Renal pelvis (tissue), 4 donors: ENCODE measurements around the gene ADAM15. TPM values are rescaled to one million over a fixed set of nuclear protein-coding genes. Genes with fewer than 3 reads are reported as not detected.

Experiments
- DNase-seq: peaks from one replicate; pipeline ENCODE4 v3.0.0-alpha.2; 2013
- polyA plus RNA-seq, 3 donors: library from polyadenylated mRNA; unstranded; fragments of 120-200 nt; gene quantifications; one replicate each; pipeline ENCODE4 v1.2.1, GENCODE V29; 2013; ENCODE audit not compliant: insufficient read length in 3 of 3

Gene ADAM15
- polyA plus RNA-seq, 3 donors: 57.5 to 62.8 (median 58.0) TPM

- DNase-seq: no peak
Measured at GRCh38 chr1:155107309-155108264, 56.5 kb downstream of the ADAM15 start.

GRCh38 chr1:155108296-155108695, 57.2 kb downstream of the ADAM15 start:
- DNase-seq: no peak

GRCh38 chr1:155110381-155110780, 59.3 kb downstream of the ADAM15 start:
- no peak for DNase-seq

- no peak for DNase-seq
Measured at GRCh38 chr1:155110826-155111225, 59.7 kb downstream of the ADAM15 start.

Other genes with a start within 250 kb of the ADAM15 start
- gene KCNN3, start 181.0 kb upstream of the ADAM15 start, polyA plus RNA-seq: 1 to 10 TPM; 2.2 to 2.6 (median 2.3) TPM
- 10 to 100 TPM; 44.1 to 47.2 (median 44.2) TPM for gene PMVK, start 114.6 kb upstream of the ADAM15 start, polyA plus RNA-seq
- gene PBXIP1, start 95.2 kb upstream of the ADAM15 start, polyA plus RNA-seq: 10 to 100 TPM; 76.2 to 80.3 (median 76.6) TPM
- gene PYGO2, start 89.5 kb upstream of the ADAM15 start, polyA plus RNA-seq: 10 to 100 TPM; 47.4 to 52.1 (median 51.6) TPM
- 10 to 100 TPM; 74.6 to 91.3 (median 81.7) TPM for gene SHC1, start 80.6 kb upstream of the ADAM15 start, polyA plus RNA-seq
- gene CKS1B, start 76.6 kb upstream of the ADAM15 start, polyA plus RNA-seq: 100 to 1,000 TPM in 1 of 3 donors, 10 to 100 TPM in 2; 88.0 to 105 (median 96.5) TPM
- gene FLAD1, start 68.0 kb upstream of the ADAM15 start, polyA plus RNA-seq: 10 to 100 TPM; 34.1 to 39.0 (median 38.4) TPM
- 1 to 10 TPM in 1 of 3 donors, under 1 TPM in 2; 0.36 to 1.5 (median 0.87) TPM for gene LENEP, start 57.7 kb upstream of the ADAM15 start, polyA plus RNA-seq
- gene ZBTB7B, start 48.5 kb upstream of the ADAM15 start, polyA plus RNA-seq: 10 to 100 TPM; 15.9 to 18.0 (median 16.3) TPM
- 1 to 10 TPM; 1.9 to 2.8 (median 2.2) TPM for gene DCST2, start 17.5 kb upstream of the ADAM15 start, polyA plus RNA-seq
- gene DCST1, start 17.5 kb upstream of the ADAM15 start, polyA plus RNA-seq: under 1 TPM; 0.38 to 0.61 (median 0.41) TPM
- 10 to 100 TPM; 22.1 to 23.7 (median 23.0) TPM for gene EFNA4, start 12.4 kb downstream of the ADAM15 start, polyA plus RNA-seq
- 1 to 10 TPM; 6.3 to 8.8 (median 8.4) TPM for gene EFNA3, start 27.5 kb downstream of the ADAM15 start, polyA plus RNA-seq
- gene EFNA1, start 76.6 kb downstream of the ADAM15 start, polyA plus RNA-seq: 10 to 100 TPM; 66.7 to 79.3 (median 73.3) TPM
- gene SLC50A1, start 84.5 kb downstream of the ADAM15 start, polyA plus RNA-seq: 10 to 100 TPM; 45.3 to 61.3 (median 51.2) TPM
- 10 to 100 TPM; 38.6 to 55.8 (median 50.3) TPM for gene DPM3, start 89.2 kb downstream of the ADAM15 start, polyA plus RNA-seq
- 100 to 1,000 TPM; 120 to 146 (median 127) TPM for gene KRTCAP2, start 122.0 kb downstream of the ADAM15 start, polyA plus RNA-seq
- gene TRIM46, start 122.5 kb downstream of the ADAM15 start, polyA plus RNA-seq: 1 to 10 TPM; 3.8 to 5.8 (median 5.8) TPM
- gene THBS3, start 156.6 kb downstream of the ADAM15 start, polyA plus RNA-seq: 10 to 100 TPM; 32.3 to 50.0 (median 43.0) TPM
- 10 to 100 TPM; 43.4 to 50.1 (median 48.6) TPM for gene MTX1, start 157.4 kb downstream of the ADAM15 start, polyA plus RNA-seq
- gene ENTREP3, start 204.2 kb downstream of the ADAM15 start, polyA plus RNA-seq: 10 to 100 TPM; 26.6 to 33.0 (median 31.9) TPM
- gene SCAMP3, start 211.0 kb downstream of the ADAM15 start, polyA plus RNA-seq: 10 to 100 TPM; 66.7 to 68.5 (median 67.2) TPM
- 10 to 100 TPM; 79.4 to 90.5 (median 89.7) TPM for gene CLK2, start 222.2 kb downstream of the ADAM15 start, polyA plus RNA-seq
- gene HCN3, start 226.1 kb downstream of the ADAM15 start, polyA plus RNA-seq: 10 to 100 TPM; 11.6 to 13.7 (median 12.2) TPM